ENCODE measurements around the gene NT5DC2. TPM values are rescaled to one million over a fixed set of nuclear protein-coding genes. Genes with fewer than 3 reads are reported as not detected.

The NT5DC2 gene
- total RNA-seq, 6 experiments from 2014 or later: 1.1 to 12.5 (median 3.9) TPM

GRCh38 chr3:52483081-52483480 lies 50.6 kb downstream of the NT5DC2 start:
- Histone ChIP-seq H3K4me1 (peaks cover 0 to 4% (median 0%) of the 10 kb centered on the region in 4 donors), H3K27me3 (no peaks in the 10 kb centered on the region), H3K27ac (no peak overlapping the region), H3K4me3 (no peak overlapping the region), H3K36me3 (peaks cover 0 to 36% (median 18%) of the 10 kb centered on the region in 4 donors), H3K9me3 (no peaks in the 10 kb centered on the region)
- 77% methylated on average over 5 of the region's 14 CpGs for WGBS (ENCODE audit: insufficient coverage, low coverage, low lambda C conversion rate, missing lambda C conversion rate)
- ATAC-seq (no peak), DNase-seq (no peak)
- no peak for TF ChIP-seq POLR2A (IDR thresholded peaks at IDR 0.05)
- no peak for TF ChIP-seq CTCF (IDR thresholded peaks at IDR 0.05)
- intact Hi-C loops (cut with DNase I): loop anchor here in 1 of 2 donors (10.0 kb wide), 1 partner anchor 192 kb away; no protein-coding TSS in a partner anchor

GRCh38 chr3:52481819-52482521 lies 51.7 kb downstream of the NT5DC2 start:
- peaks cover 4 to 39% (median 20%) of the 10 kb centered on the region in 4 donors for H3K36me3 ChIP-seq
- peak; percentile 43 to 81 (median 48) for ATAC-seq

GRCh38 chr3:52480768-52481715 lies 52.6 kb downstream of the NT5DC2 start:
- DNase-seq (peak in 1 of 3 donors; percentile 46), ATAC-seq (peak in 1 of 4 donors; percentile 26)
- 76% methylated on average over 8 of the region's 27 CpGs for WGBS (ENCODE audit: insufficient coverage, low coverage, low lambda C conversion rate, missing lambda C conversion rate)
- Histone ChIP-seq H3K9me3 (no peaks in the 10 kb centered on the region), H3K4me3 (no peak overlapping the region), H3K27me3 (no peaks in the 10 kb centered on the region), H3K27ac (no peak overlapping the region), H3K4me1 (peaks cover 0 to 4% (median 0%) of the 10 kb centered on the region in 4 donors), H3K36me3 (peaks cover 4 to 47% (median 23%) of the 10 kb centered on the region in 4 donors)
- no peak for TF ChIP-seq POLR2A (IDR thresholded peaks at IDR 0.05)
- no peak for TF ChIP-seq CTCF (IDR thresholded peaks at IDR 0.05)
- intact Hi-C loops (cut with DNase I): loop anchor here in 1 of 2 donors (10.0 kb wide), 1 partner anchor 194 kb away; no protein-coding TSS in a partner anchor

More at GRCh38 chr3:52481819-52482521, 51.7 kb downstream of the NT5DC2 start:
- Histone ChIP-seq H3K4me1 (peaks cover 0 to 4% (median 0%) of the 10 kb centered on the region in 4 donors), H3K4me3 (no peak overlapping the region), H3K27me3 (no peaks in the 10 kb centered on the region), H3K27ac (no peak overlapping the region), H3K9me3 (no peaks in the 10 kb centered on the region)
- DNase-seq: peak in 1 of 3 donors; percentile 30
- WGBS (ENCODE audit: insufficient coverage, low coverage, low lambda C conversion rate, missing lambda C conversion rate): 72% methylated on average over 10 of the region's 23 CpGs
- TF ChIP-seq POLR2A (IDR thresholded peaks at IDR 0.05) (no peak), CTCF (IDR thresholded peaks at IDR 0.05) (peak in 3 of 4 donors; percentile 17 to 34 (median 23))
- intact Hi-C loops (cut with DNase I): loop anchor here in 1 of 2 donors (10.0 kb wide), 1 partner anchor 193 kb away; no protein-coding TSS in a partner anchor

- H3K4me3 ChIP-seq: no peak overlapping the region
- H3K4me1 ChIP-seq: peaks cover 0 to 8% (median 0%) of the 10 kb centered on the region in 4 donors
- intact Hi-C loops (cut with DNase I): loop anchor here in 1 of 2 donors (10.0 kb wide), 1 partner anchor 195 kb away; no protein-coding TSS in a partner anchor
- DNase-seq (peak in 1 of 3 donors; percentile 18), ATAC-seq (no peak)
- TF ChIP-seq CTCF (IDR thresholded peaks at IDR 0.05) (no peak), POLR2A (IDR thresholded peaks at IDR 0.05) (no peak)
- H3K27me3 ChIP-seq: no peaks in the 10 kb centered on the region
- H3K36me3 ChIP-seq: peaks cover 4 to 45% (median 25%) of the 10 kb centered on the region in 4 donors
- no peaks in the 10 kb centered on the region for H3K9me3 ChIP-seq
- 100% methylated on average over 3 of the region's 16 CpGs for WGBS (ENCODE audit: insufficient coverage, low coverage, low lambda C conversion rate, missing lambda C conversion rate)
- no peak overlapping the region for H3K27ac ChIP-seq
Observed at GRCh38 chr3:52479877-52480575, 53.6 kb downstream of the NT5DC2 start.
